ENCODE results near the gene CLEC2A.

DNA sequence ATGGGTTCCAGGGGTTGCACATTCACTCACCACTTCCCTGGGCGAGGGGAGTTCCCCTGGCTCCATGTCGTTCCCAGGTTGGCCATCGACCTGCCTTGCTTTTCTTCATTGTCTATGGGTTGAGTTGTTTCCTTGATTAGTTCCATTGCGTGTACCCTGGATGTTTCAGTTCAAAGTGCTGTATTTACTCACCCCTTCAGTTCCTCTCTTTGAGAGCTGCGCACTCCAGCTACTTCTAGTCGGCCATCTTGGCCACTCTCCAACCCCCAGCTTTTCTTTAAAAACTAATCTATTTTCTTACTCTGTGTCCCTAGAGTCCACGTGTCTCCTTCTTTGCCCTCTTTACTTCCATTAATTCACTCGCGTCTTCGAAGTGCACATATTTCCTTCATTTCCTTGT, 11.7 kb downstream of the CLEC2A start:
- no peak for TF ChIP-seq EZH2 (IDR thresholded peaks at IDR 0.05; ENCODE audit: insufficient read depth, poor library complexity, severe bottlenecking)
- no peak for TF ChIP-seq EZH2phosphoT487 (IDR thresholded peaks at IDR 0.05; ENCODE audit: insufficient read depth, low read depth)
